ENCODE results near the gene CAPZA1. TPM values are rescaled to one million over a fixed set of nuclear protein-coding genes. Genes with fewer than 3 reads are reported as not detected.

Gene CAPZA1
- total and polyA plus RNA-seq, 7 donors, result 14.8 to 73.3 (median 35.0) TPM

DNA sequence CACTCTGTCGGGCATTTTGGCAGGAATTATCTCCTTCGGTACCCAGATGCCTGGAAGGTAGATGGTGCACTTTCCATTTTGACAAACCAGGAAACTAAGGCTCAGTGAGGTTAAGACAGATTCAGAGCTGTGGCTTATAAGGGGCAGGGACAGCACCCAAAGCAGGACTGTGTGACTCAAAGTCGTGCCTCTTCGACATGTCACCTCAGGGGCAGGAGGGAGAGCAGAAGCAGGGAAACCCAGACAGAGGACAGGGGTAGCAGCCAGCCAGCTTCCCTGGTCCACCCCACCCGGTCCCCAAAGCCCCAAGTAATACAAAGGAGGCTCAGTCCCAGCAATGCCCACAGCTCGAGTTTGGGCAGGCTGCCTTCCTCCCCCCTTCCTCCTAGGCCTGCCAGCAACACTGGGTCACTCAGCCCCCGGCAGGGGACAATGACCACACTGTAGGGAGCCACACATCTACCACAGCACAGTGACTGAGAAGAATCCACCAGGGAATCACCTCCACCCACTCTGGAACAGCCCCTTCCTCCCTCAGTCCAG, 84.8 kb downstream of the CAPZA1 start:
- no peak for DNase-seq
- TF ChIP-seq, protein P1, sequence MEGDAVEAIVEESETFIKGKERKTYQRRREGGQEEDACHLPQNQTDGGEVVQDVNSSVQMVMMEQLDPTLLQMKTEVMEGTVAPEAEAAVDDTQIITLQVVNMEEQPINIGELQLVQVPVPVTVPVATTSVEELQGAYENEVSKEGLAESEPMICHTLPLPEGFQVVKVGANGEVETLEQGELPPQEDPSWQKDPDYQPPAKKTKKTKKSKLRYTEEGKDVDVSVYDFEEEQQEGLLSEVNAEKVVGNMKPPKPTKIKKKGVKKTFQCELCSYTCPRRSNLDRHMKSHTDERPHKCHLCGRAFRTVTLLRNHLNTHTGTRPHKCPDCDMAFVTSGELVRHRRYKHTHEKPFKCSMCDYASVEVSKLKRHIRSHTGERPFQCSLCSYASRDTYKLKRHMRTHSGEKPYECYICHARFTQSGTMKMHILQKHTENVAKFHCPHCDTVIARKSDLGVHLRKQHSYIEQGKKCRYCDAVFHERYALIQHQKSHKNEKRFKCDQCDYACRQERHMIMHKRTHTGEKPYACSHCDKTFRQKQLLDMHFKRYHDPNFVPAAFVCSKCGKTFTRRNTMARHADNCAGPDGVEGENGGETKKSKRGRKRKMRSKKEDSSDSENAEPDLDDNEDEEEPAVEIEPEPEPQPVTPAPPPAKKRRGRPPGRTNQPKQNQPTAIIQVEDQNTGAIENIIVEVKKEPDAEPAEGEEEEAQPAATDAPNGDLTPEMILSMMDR (IDR thresholded peaks at IDR 0.05), result no peak
- Histone ChIP-seq H3K27me3 (ENCODE audit: insufficient read depth in 3 of 3, low read length in 2 of 3) (no peaks in the 10 kb centered on the region), H3K9me3 (no peaks in the 10 kb centered on the region), H3K4me1 (peaks cover 48% of the 10 kb centered on the region), H3K4me3 (peak overlapping the region; percentile 69), H3K27ac (peak overlapping the region; percentile 80), H3K36me3 (ENCODE audit: insufficient read depth in 1 of 2, low read depth in 1 of 2) (peaks cover 0 to 26% of the 10 kb centered on the region in 2 donors)
- no peak for ATAC-seq
- intact Hi-C loops (cut with DNase I), result no loop called here
- WGBS, 3 donors, result 38 to 50% (median 47%) methylated on average over 7 of the region's 7 CpGs

DNA sequence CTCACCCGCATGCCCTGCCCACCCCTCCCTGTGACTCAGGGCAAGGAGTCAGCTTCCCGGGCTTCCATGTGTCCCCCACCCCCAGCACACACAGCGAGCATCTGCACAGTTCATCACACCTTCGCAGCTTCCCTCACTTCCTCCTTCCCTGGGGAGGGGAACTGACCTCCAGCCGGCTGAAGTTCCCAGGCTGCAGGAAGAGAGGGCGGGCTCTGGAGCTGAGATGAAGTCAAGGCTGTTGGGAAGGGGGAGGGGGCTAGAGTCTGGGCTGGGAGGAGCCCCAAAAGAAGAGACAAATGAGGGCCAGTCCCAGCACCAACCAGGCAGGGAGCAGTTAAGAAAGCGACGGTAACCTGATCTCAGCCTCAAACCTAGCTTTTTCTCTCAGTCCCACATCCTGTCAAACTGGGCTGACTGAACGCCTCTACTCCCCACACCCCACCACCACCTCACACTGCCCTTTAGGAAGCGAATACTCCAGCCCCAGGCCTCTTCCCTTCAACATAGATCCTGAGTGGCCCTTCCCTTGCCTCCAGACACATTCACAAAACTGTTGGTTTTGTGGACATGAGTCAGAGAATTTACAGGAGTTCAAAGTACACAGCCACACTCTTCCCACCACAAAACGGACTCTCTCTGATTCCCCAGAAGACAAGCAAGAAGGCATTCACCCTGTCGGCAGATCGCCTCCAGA, 85.4 kb downstream of the CAPZA1 start:
- Histone ChIP-seq H3K9me3 (no peaks in the 10 kb centered on the region), H3K4me1 (peaks cover 42% of the 10 kb centered on the region), H3K4me3 (peak overlapping the region; percentile 69), H3K27me3 (ENCODE audit: insufficient read depth in 3 of 3, low read length in 2 of 3) (no peaks in the 10 kb centered on the region), H3K27ac (peak overlapping the region; percentile 80), H3K36me3 (ENCODE audit: insufficient read depth in 1 of 2, low read depth in 1 of 2) (peaks cover 0 to 30% of the 10 kb centered on the region in 2 donors)
- DNase-seq, result peak; percentile 83 to 89
- 32 to 39% (median 33%) methylated on average over 13 of the region's 13 CpGs for WGBS, 3 donors
- TF ChIP-seq, protein P1 (IDR thresholded peaks at IDR 0.05), result no peak
- intact Hi-C loops (cut with DNase I), result loop anchor here in 1 of 2 donors (5.0 kb wide), 3 partner anchors 33 to 203 kb away; partner anchors contain the start of genes CAPZA1, MOV10 and ST7L
- peak; percentile 12 to 38 (median 23) for ATAC-seq

DNA sequence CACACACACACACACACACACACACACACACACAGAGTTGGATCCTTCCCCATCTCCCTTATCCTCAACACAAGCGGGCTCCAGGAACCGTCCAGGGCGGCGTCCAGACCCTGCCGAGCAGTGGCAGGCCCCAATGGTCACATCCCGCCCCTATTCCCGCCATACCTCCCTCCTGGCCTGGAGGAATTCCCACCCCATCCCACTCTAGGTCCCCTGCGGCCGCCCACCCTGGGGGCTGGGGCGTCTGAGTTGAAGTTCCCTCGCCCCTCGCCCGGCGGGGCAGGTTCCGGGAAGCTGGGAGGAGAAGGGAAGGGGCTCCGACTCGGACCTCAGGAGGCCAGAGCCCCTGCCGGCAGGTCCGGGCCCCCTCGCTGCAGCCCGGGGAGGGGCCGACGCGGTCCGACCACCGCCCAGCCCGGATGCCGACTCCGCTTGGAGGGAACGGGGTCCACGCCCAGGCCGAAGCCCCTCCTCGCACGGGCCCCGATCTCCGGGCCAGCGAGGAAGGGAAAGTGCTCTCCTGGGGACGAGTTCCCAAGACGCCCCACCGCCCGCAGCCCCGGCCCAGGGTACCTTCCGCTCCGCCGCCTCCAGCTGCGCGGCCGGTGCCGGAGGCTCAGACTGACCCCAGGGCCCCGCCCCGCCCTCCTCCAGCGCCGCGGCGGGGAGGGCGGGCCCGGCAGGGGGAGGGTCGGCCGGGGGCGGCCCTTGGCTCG, 87.0 kb downstream of the CAPZA1 start, which contains the start of gene RHOC:
TSS of gene RHOC (minus strand) at position 623 of the 716 bp plus-strand sequence. CDS start 3,328 bp downstream, outside the sequence.
- TF ChIP-seq, protein P1 (IDR thresholded peaks at IDR 0.05), result no peak
- ATAC-seq (peak; percentile 66 to 80 (median 79)), DNase-seq (peak; percentile 76 to 83)
- Histone ChIP-seq H3K27me3 (ENCODE audit: insufficient read depth in 3 of 3, low read length in 2 of 3) (no peaks in the 10 kb centered on the region), H3K27ac (peak within 1 kb of the TSS; percentile 83), H3K36me3 (ENCODE audit: insufficient read depth in 1 of 2, low read depth in 1 of 2) (peaks cover 0 to 31% of the 10 kb centered on the region in 2 donors), H3K9me3 (no peaks in the 10 kb centered on the region), H3K4me3 (peak within 1 kb of the TSS; percentile 83), H3K4me1 (peaks cover 26% of the 10 kb centered on the region)
- WGBS, 3 donors, result 5 to 10% (median 9%) methylated on average over 22 to 61 of the region's 61 CpGs
- intact Hi-C loops (cut with DNase I), result loop anchor here (2.0 to 5.0 kb wide), 6 partner anchors 32 to 316 kb away; partner anchors contain the start of genes MOV10 (in 2 of the 2), CAPZA1 (in 1 of the 2) and ST7L (in 1 of the 2)

DNA sequence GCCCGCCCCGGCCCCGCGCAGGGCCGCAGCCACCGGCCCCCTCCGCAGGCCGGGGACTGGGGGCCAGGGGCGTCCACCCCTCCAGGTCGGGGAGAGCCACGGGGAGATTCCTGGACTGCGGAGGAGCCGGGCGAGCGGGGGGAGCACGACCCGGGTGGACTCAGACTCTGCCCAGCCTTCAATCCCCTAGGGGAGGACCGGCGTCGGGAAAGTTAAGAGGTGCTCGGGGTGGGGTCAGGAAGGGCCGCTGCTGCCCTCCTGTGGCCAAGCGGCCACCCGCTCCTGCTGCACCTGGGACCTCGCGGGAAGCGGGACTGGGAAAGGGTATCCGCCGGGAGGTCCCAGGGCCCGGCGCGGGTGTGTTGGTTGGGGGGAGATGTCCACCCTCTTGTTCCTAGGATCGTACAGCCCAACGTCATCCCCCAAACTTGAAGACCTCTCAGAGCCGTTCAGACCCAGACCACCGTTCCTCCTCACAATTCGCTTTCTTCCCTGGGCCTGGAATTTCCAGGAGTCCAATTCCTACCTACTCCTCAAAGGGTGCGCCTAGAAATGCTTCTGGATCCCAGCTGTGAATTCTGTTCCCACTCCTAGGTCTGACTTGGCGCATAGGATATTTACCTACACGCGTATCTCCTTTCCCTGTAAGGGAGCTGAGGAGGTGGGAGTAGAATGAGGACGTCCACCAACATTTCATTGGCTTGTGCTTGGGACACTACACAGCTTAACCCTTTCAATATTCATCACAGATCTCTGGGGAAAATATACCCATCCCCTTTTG, 87.8 kb downstream of the CAPZA1 start:
- WGBS, 3 donors, result 6 to 10% (median 9%) methylated on average over 24 to 42 of the region's 42 CpGs
- intact Hi-C loops (cut with DNase I), result loop anchor here (2.0 to 5.0 kb wide), 7 partner anchors 33 to 317 kb away; partner anchors contain the start of genes MOV10 (in 2 of the 2), CAPZA1 (in 1 of the 2) and ST7L (in 1 of the 2)
- peak overlapping the region; percentile 83 for H3K4me3 ChIP-seq
- H3K36me3 ChIP-seq (ENCODE audit: insufficient read depth in 1 of 2, low read depth in 1 of 2), result peaks cover 0 to 23% of the 10 kb centered on the region in 2 donors
- peak overlapping the region; percentile 83 for H3K27ac ChIP-seq
- ATAC-seq (peak; percentile 84 to 91 (median 90)), DNase-seq (peak; percentile 89 to 93)
- TF ChIP-seq, protein P1 (IDR thresholded peaks at IDR 0.05), result peak; percentile 90
- H3K27me3 ChIP-seq (ENCODE audit: insufficient read depth in 3 of 3, low read length in 2 of 3), result no peaks in the 10 kb centered on the region
- H3K9me3 ChIP-seq, result no peaks in the 10 kb centered on the region
- H3K4me1 ChIP-seq, result peaks cover 19% of the 10 kb centered on the region

Measured in psoas muscle (tissue), 8 donors.